K562 (cell line): ENCODE results near the gene AREL1. TPM values are rescaled to one million over a fixed set of nuclear protein-coding genes. Genes with fewer than 3 reads are reported as not detected.
A peak's percentile ranks its signal among the peaks of the same experiment; 100 is the strongest.

Experiments
- ATAC-seq: fragments of 200-7000 bp; cut with Tn5 transposase; 3 replicates; pipeline ENCODE4 v1.9.1; 2020; ENCODE audit warnings: moderate library complexity
- BruUV-seq: library from RNA; stranded (reverse); fragments of 400-500 nt; replicated peaks from 2 replicates; lab custom pipeline; 2021; lab: Mats Ljungman, UMichigan
- CTCF ChIA-PET: fragments of 300-600 bp; formaldehyde crosslinking; extraction: SDS; loops from one replicate; lab custom pipeline; 2021; ENCODE audit warnings: low intra/inter-chr PET ratio; lab: Yijun Ruan, JAX
- POLR2A ChIA-PET: fragments of 300-600, 350-650 bp; sonication (Branson Sonifier 250); formaldehyde crosslinking; extraction: SDS; loops from one replicate; lab custom pipeline; 2021; ENCODE audit warnings: antibody characterized with exemption, inconsistent platforms; lab: Yijun Ruan, JAX
- DNase-seq, 4 experiments: peaks; one replicate each; pipeline versions ENCODE4 v3.0.0 to v3.0.0-alpha.2; 2011 to 2018; ENCODE audit warnings: low spot score in 3 of 4, mixed read lengths in 3 of 4; ENCODE audit errors: extremely low read depth in 1 of 4
- FAIRE-seq: peaks from 2 replicates; lab custom pipeline; 2011; peaks lifted over from hg19 to GRCh38; lab: Jason Lieb, UNC
- H2AFZ ChIP-seq: 2 replicates; pipeline ENCODE4 v1.6.0; 2011; ENCODE audit warnings: low read depth, low read length, control low read depth, inconsistent platforms
- H3K27ac ChIP-seq: fragments of 200-600 bp; 3 replicates; pipeline ENCODE4 v1.8.0; 2011; ENCODE audit warnings: low read depth, mild to moderate bottlenecking, control low read depth, inconsistent platforms, low read length, moderate library complexity, mixed read lengths; ENCODE audit errors: extremely low read depth
- H3K27me3 ChIP-seq, 2 experiments: fragments of 300-600 bp in 1 of 2; 2 replicates in 1 of 2; 3 replicates in 1 of 2; pipeline versions ENCODE4 v1.6.0 to v1.8.0; 2011; ENCODE audit warnings: inconsistent platforms in 2 of 2, low read length in 2 of 2, mild to moderate bottlenecking in 1 of 2, mixed read lengths in 1 of 2, moderate library complexity in 1 of 2; ENCODE audit not compliant: control insufficient read depth in 2 of 2, insufficient read depth in 2 of 2
- H3K36me3 ChIP-seq: fragments of 300-600 bp; 3 replicates; pipeline ENCODE4 v1.8.0; 2011; ENCODE audit warnings: mild to moderate bottlenecking, low read length, inconsistent platforms; ENCODE audit not compliant: control insufficient read depth, insufficient read depth
- H3K4me1 ChIP-seq, 2 experiments: fragments of 200-600 bp in 1 of 2; replicated peaks in 1 of 2; 2 replicates in 1 of 2; 3 replicates in 1 of 2; pipeline versions ENCODE4 v1.5.1 to v1.8.0; 2011; ENCODE audit warnings: inconsistent platforms in 2 of 2, low read length in 2 of 2, mild to moderate bottlenecking in 1 of 2, mixed read lengths in 1 of 2, moderate library complexity in 1 of 2; ENCODE audit not compliant: control insufficient read depth in 2 of 2, insufficient read depth in 2 of 2
- H3K4me2 ChIP-seq: 2 replicates; pipeline ENCODE4 v1.6.1; 2011; ENCODE audit warnings: low read length, control low read depth, inconsistent platforms, mixed read lengths; ENCODE audit not compliant: insufficient read depth
- H3K4me3 ChIP-seq: fragments of 200-600 bp; sonication (generic), shearing (Covaris generic); 2 replicates; pipeline ENCODE4 v1.5.1; 2016; ENCODE audit warnings: control low read depth, inconsistent platforms
- H3K79me2 ChIP-seq: fragments of 200-600 bp; 3 replicates; pipeline ENCODE4 v1.8.0; 2011; ENCODE audit warnings: low read length, inconsistent platforms; ENCODE audit not compliant: control insufficient read depth, insufficient read depth
- H3K9ac ChIP-seq, 2 experiments: 2 replicates each; pipeline versions ENCODE4 v1.6.0 to v1.6.1; 2011; ENCODE audit warnings: low read depth in 2 of 2, low read length in 2 of 2, control low read depth in 1 of 2, inconsistent platforms in 1 of 2, mild to moderate bottlenecking in 1 of 2, mixed read lengths in 1 of 2; ENCODE audit not compliant: insufficient read depth in 1 of 2
- H3K9me1 ChIP-seq: one replicate; pipeline ENCODE4 v1.6.0; 2011; ENCODE audit warnings: inconsistent platforms, mild to moderate bottlenecking, low read length, moderate library complexity; ENCODE audit not compliant: control insufficient read depth, insufficient read depth
- H3K9me3 ChIP-seq: replicated peaks from 2 replicates; pipeline ENCODE4 v1.5.1; 2011; ENCODE audit warnings: low read depth, low read length, inconsistent platforms; ENCODE audit not compliant: control insufficient read depth, insufficient read depth
- H4K20me1 ChIP-seq: replicated peaks from 2 replicates; pipeline ENCODE4 v1.6.1; 2011; ENCODE audit warnings: low read length, inconsistent platforms, mixed read lengths; ENCODE audit not compliant: control insufficient read depth, insufficient read depth
- ETV5 ChIP-seq: sonication (generic); formaldehyde crosslinking; IDR thresholded peaks from 2 replicates; pipeline ENCODE4 v1.4.0; 2020; ENCODE audit warnings: low read depth, mild to moderate bottlenecking, missing genetic modification reagents
- MTA2 ChIP-seq: fragments of 450-650 bp; IDR thresholded peaks from 2 replicates; pipeline ENCODE4 v1.6.1; 2016; ENCODE audit warnings: low read depth
- NFIC ChIP-seq: fragments of 450-650 bp; IDR thresholded peaks from 2 replicates; pipeline ENCODE4 v1.6.1; 2017; ENCODE audit warnings: mild to moderate bottlenecking, inconsistent platforms
- SMARCC2 ChIP-seq: fragments of 450-650 bp; IDR thresholded peaks from 2 replicates; pipeline ENCODE4 v1.6.1; 2017; ENCODE audit warnings: antibody characterized with exemption, moderate library complexity, mild to moderate bottlenecking, low read depth
- ZBTB7A ChIP-seq: IDR thresholded peaks from 2 replicates; pipeline ENCODE4 v1.6.1; 2011; ENCODE audit warnings: low read depth, mild to moderate bottlenecking, low read length, moderate library complexity, borderline replicate concordance; ENCODE audit not compliant: control insufficient read depth
- ZNF121 ChIP-seq: sonication (generic); formaldehyde crosslinking; conservative IDR thresholded peaks from 2 replicates; pipeline ENCODE4 v1.8.0; 2022; ENCODE audit warnings: missing genetic modification reagents
- WGBS: fragments of 100-300 bp; shearing (Covaris generic); methylation state at CpG from one replicate; pipeline ENCODE4 v1.1.6; 2016; ENCODE audit warnings: low coverage, mixed read lengths; ENCODE audit not compliant: insufficient coverage; ENCODE audit errors: missing lambda C conversion rate; 5-methylcytosine and 5-hydroxymethylcytosine counted together
- in situ Hi-C: fragments of 300-500 bp; cut with MboI; formaldehyde crosslinking; loops from 4 replicates; pipeline ENCODE4 v1.15.0; 2018; ENCODE audit warnings: inconsistent platforms, mixed read lengths
- intact Hi-C: fragments of 100-400 bp; cut with micrococcal nuclease; formaldehyde crosslinking; loops from 2 replicates; pipeline ENCODE4 v1.14.2; 2022
- polyA plus RNA-seq, 8 experiments: library from polyadenylated mRNA; depleted of rRNA in 4 of 8; stranded (reverse) in 5 of 8; unstranded in 3 of 8; fragments of >200 nt; fragmentation: Nextera tagmentation in 2 of 8; fragmentation: Illumina TruSeq in 1 of 8; extraction: Ambion mirVana in 2 of 8; extraction: Trizol in 1 of 8; gene quantifications; 2 replicates each; pipeline versions ENCODE4 v1.2.1 to v1.2.3, GENCODE V29; 2011 to 2014; ENCODE audit warnings: inconsistent platforms in 1 of 8, missing spikeins in 1 of 8
- total RNA-seq, 7 experiments: library from RNA; depleted of rRNA in 6 of 7; stranded (reverse); fragments of >200 nt in 6 of 7; fragmentation: Illumina TruSeq in 2 of 7; extraction: Trizol in 2 of 7; gene quantifications; 2 replicates each; pipeline versions ENCODE4 v1.2.1 to v1.2.3, GENCODE V29; 2011 to 2021; ENCODE audit warnings: low replicate concordance in 1 of 7
- TF ChIP-seq, protein P1 (sequence below), 2 experiments: fragments of 450-650 bp; IDR thresholded peaks; 2 replicates each; pipeline ENCODE4 v1.6.1; 2018; ENCODE audit warnings: mild to moderate bottlenecking in 2 of 2, low read depth in 1 of 2; ENCODE audit not compliant: partially characterized antibody in 2 of 2
- TF ChIP-seq, protein P2 (sequence below): fragments of 250-450 bp; sonication (Bioruptor Pico); IDR thresholded peaks from 2 replicates; pipeline ENCODE4 v1.8.0; 2022; ENCODE audit warnings: moderate library complexity, mild to moderate bottlenecking, inconsistent platforms

AREL1 gene
- total and polyA plus RNA-seq, 9 of the 15 experiments (the other 6 are each of a cell fraction or from before 2014, with no cell fraction given) = 6.0 to 24.8 (median 16.6) TPM

DNA sequence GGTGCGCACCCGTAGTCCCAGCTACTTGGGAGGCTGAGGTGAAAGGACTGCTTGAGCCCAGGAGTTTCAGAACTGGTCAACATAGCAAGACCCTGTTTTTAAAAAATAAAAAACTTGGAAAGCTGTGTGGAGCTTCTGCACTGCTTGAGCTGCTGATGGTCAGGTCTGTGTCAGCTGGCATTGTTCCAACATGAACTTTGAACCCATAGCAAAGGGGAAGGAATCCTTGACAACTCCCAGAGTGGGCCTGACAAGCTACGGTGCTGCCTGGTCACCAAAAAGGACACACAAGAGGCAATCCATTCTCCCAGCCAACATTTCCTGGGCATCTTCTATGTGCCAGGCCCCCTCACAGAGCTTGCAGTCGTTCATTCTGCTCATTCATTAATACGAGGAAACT lies 84.5 kb downstream of the AREL1 start:
- Histone ChIP-seq H4K20me1 (no peaks in the 10 kb centered on the region), H3K9me1 (no peaks in the 10 kb centered on the region), H3K9ac (no peak overlapping the region), H3K79me2 (no peaks in the 10 kb centered on the region), H2AFZ (no peak overlapping the region), H3K9me3 (no peaks in the 10 kb centered on the region), H3K27ac (no peak overlapping the region), H3K4me1 (no peaks in the 10 kb centered on the region; a peak in 1 of 5 replicates), H3K4me3 (no peak overlapping the region), H3K36me3 (no peaks in the 10 kb centered on the region), H3K4me2 (no peak overlapping the region), H3K27me3 (peaks cover 0 to 15% of the 10 kb centered on the region in 2 experiments; a peak in 2 of 5 replicates)
- DNase-seq (no peak), ATAC-seq (no peak), FAIRE-seq (no peak)
- no peak for TF ChIP-seq SMARCC2
- TF ChIP-seq, protein P1, sequence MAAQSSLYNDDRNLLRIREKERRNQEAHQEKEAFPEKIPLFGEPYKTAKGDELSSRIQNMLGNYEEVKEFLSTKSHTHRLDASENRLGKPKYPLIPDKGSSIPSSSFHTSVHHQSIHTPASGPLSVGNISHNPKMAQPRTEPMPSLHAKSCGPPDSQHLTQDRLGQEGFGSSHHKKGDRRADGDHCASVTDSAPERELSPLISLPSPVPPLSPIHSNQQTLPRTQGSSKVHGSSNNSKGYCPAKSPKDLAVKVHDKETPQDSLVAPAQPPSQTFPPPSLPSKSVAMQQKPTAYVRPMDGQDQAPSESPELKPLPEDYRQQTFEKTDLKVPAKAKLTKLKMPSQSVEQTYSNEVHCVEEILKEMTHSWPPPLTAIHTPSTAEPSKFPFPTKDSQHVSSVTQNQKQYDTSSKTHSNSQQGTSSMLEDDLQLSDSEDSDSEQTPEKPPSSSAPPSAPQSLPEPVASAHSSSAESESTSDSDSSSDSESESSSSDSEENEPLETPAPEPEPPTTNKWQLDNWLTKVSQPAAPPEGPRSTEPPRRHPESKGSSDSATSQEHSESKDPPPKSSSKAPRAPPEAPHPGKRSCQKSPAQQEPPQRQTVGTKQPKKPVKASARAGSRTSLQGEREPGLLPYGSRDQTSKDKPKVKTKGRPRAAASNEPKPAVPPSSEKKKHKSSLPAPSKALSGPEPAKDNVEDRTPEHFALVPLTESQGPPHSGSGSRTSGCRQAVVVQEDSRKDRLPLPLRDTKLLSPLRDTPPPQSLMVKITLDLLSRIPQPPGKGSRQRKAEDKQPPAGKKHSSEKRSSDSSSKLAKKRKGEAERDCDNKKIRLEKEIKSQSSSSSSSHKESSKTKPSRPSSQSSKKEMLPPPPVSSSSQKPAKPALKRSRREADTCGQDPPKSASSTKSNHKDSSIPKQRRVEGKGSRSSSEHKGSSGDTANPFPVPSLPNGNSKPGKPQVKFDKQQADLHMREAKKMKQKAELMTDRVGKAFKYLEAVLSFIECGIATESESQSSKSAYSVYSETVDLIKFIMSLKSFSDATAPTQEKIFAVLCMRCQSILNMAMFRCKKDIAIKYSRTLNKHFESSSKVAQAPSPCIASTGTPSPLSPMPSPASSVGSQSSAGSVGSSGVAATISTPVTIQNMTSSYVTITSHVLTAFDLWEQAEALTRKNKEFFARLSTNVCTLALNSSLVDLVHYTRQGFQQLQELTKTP (IDR thresholded peaks at IDR 0.05; ENCODE audit: low read depth in 1 of 2, partially characterized antibody in 2 of 2) = no peak
- no peak for TF ChIP-seq ZBTB7A
- peak; percentile 67 for TF ChIP-seq NFIC
- TF ChIP-seq, protein P2, sequence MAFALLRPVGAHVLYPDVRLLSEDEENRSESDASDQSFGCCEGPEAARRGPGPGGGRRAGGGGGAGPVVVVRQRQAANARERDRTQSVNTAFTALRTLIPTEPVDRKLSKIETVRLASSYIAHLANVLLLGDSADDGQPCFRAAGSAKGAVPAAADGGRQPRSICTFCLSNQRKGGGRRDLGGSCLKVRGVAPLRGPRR (CRISPR knock-in tag) = no peak
- TF ChIP-seq ETV5 (CRISPR knock-in tag) = no peak
- no peak for TF ChIP-seq ZNF121
- no peak for TF ChIP-seq MTA2
- BruUV-seq = no TSS peak
- WGBS = 16% methylated on average over 4 of the region's 5 CpGs
- ChIA-PET POLR2A (interaction anchor here (1.1 kb wide), 1 partner anchor 10 kb away, joined by 6 read pairs; no protein-coding TSS in a partner anchor), CTCF (no interaction called here)
- intact Hi-C loops (no loop called here), in situ Hi-C loops (no loop called here)
